ENCODE results near the gene ADGRB2. TPM values are rescaled to one million over a fixed set of nuclear protein-coding genes. Genes with fewer than 3 reads are reported as not detected.

The ADGRB2 gene
- total and polyA plus RNA-seq, 7 donors = 1.3 to 3.9 (median 1.4) TPM; not detected in 2

GRCh38 chr1:31802190-31803150 is 38.3 kb upstream of the ADGRB2 start:
- Histone ChIP-seq H3K4me3 (peak overlapping the region in 2 of 4 donors; percentile 8 to 11), H3K4me1 (no peaks in the 10 kb centered on the region), H3K27me3 (peaks cover 0 to 7% (median 0%) of the 10 kb centered on the region in 3 donors), H3K9me3 (no peaks in the 10 kb centered on the region), H3K36me3 (no peaks in the 10 kb centered on the region), H3K27ac (no peak overlapping the region)
- WGBS, 2 donors = 35 to 58% methylated on average over 13 of the region's 13 CpGs
- intact Hi-C loops (cut with DNase I) = no loop called here
- TF ChIP-seq EP300 (IDR thresholded peaks at IDR 0.05) (no peak), POLR2AphosphoS5 (IDR thresholded peaks at IDR 0.05) (no peak), POLR2A (IDR thresholded peaks at IDR 0.05) (no peak), CTCF (IDR thresholded peaks at IDR 0.05) (no peak)
- no peak for DNase-seq

GRCh38 chr1:31801458-31801857 is 37.3 kb upstream of the ADGRB2 start:
- peaks cover 0 to 7% (median 0%) of the 10 kb centered on the region in 3 donors for H3K27me3 ChIP-seq
- WGBS, 2 donors = 67 to 77% methylated on average over 1 of the region's 1 CpG
- no peaks in the 10 kb centered on the region for H3K4me1 ChIP-seq
- intact Hi-C loops (cut with DNase I) = no loop called here
- H3K4me3 ChIP-seq = no peak overlapping the region
- no peak overlapping the region for H3K27ac ChIP-seq
- H3K36me3 ChIP-seq = no peaks in the 10 kb centered on the region
- no peak for TF ChIP-seq POLR2AphosphoS5 (IDR thresholded peaks at IDR 0.05)
- peak; percentile 46 for DNase-seq
- H3K9me3 ChIP-seq = no peaks in the 10 kb centered on the region

- peak; percentile 12 for DNase-seq
- WGBS, 2 donors = 93 to 94% methylated on average over 4 of the region's 4 CpGs
- Histone ChIP-seq H3K36me3 (no peaks in the 10 kb centered on the region), H3K4me3 (no peak overlapping the region), H3K27ac (no peak overlapping the region), H3K27me3 (peaks cover 0 to 7% (median 0%) of the 10 kb centered on the region in 3 donors), H3K9me3 (no peaks in the 10 kb centered on the region), H3K4me1 (no peaks in the 10 kb centered on the region)
- TF ChIP-seq POLR2A (IDR thresholded peaks at IDR 0.05) (no peak), CTCF (IDR thresholded peaks at IDR 0.05) (no peak), POLR2AphosphoS5 (IDR thresholded peaks at IDR 0.05) (no peak), EP300 (IDR thresholded peaks at IDR 0.05) (no peak)
- intact Hi-C loops (cut with DNase I) = no loop called here
Observed at GRCh38 chr1:31800674-31800967, 36.5 kb upstream of the ADGRB2 start.

- TF ChIP-seq EP300 (IDR thresholded peaks at IDR 0.05) = no peak
- no peak for TF ChIP-seq CTCF (IDR thresholded peaks at IDR 0.05)
- TF ChIP-seq POLR2AphosphoS5 (IDR thresholded peaks at IDR 0.05) = no peak
- no peak for TF ChIP-seq POLR2A (IDR thresholded peaks at IDR 0.05)
- no peak overlapping the region for H3K4me3 ChIP-seq
- WGBS, 2 donors = 87 to 91% methylated on average over 16 of the region's 16 CpGs
- DNase-seq = peak; percentile 60
- H3K27me3 ChIP-seq = peaks cover 0 to 7% (median 0%) of the 10 kb centered on the region in 3 donors
- intact Hi-C loops (cut with DNase I) = no loop called here
- no peaks in the 10 kb centered on the region for H3K9me3 ChIP-seq
- H3K27ac ChIP-seq = no peak overlapping the region
- no peaks in the 10 kb centered on the region for H3K4me1 ChIP-seq
- H3K36me3 ChIP-seq = no peaks in the 10 kb centered on the region
Observed at GRCh38 chr1:31799895-31800673, 35.9 kb upstream of the ADGRB2 start.

All from sigmoid colon (tissue), 7 donors.